Measurements from ENCODE around the gene UROC1.

The UROC1 gene

GRCh38 chr3:126530171-126531050 is 12.8 kb upstream of the UROC1 start:
- no peak for DNase-seq

DNA sequence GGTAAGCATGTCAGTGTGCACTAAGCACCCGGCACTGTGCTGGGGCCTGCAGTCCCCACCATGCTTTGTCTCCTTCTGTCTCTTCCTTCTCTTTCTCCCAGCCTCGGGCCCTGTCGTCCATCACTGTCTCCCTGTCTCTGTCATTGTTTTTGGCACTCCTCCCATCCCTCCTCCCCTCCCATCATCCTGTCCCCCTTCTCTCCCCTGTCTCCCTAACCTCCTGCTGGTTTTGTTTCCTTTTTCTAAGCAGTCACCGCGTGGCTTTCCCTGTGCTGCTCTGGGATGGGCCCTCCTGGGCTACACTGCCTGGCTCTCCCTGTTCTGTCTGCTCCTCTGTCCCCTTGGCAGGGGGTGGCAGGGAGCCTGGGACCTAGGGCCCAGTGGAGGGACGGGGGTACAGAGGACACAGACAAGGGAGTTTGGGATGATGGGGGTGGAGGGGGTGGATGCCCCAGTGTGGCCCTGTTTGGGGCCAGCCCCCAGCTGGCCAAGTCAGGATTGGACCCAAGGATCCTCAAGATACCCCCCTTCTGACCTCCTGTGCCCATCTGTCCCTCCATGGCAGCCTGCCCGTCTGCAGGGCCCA is 12.1 kb upstream of the UROC1 start:
- no peak for DNase-seq

DNA sequence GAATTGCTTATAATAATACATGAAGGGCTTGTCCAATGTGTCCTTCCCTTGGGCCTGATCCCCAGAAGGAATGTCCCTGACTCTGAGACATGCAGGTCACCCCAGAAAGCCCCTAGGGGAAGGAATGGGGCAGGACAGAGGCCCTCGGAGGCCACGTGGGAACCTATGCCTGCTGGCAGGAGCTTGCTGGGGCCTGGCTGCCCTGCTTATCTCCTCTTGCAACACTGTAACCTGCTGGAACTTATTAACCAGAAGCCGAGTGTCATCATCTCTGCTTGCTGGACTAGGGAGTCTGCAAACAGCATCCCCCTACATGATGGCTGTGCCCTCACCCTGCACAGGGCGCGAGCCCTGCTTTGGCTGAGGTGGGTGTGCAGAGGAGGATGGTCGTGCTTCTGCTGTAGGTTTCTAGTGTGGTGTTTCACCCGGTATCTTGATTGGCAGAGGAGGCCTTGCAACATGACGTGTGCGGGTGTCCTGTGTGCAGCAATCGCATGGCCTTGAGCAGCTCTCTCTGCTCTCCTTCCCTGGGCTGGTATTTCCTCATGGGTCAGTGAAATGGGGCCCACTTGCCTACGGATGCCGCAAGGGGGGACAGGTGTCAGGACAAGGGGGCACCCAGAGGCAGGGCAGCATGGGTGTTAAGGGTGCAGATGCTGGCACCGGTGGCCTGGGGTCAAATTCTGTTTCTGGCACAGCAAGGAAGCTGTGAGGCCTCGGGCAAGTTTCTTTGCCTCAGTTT is 11.4 kb upstream of the UROC1 start:
- no peak for DNase-seq

- DNase-seq = no peak
Observed at GRCh38 chr3:126528419-126528799, 10.8 kb upstream of the UROC1 start.

DNA sequence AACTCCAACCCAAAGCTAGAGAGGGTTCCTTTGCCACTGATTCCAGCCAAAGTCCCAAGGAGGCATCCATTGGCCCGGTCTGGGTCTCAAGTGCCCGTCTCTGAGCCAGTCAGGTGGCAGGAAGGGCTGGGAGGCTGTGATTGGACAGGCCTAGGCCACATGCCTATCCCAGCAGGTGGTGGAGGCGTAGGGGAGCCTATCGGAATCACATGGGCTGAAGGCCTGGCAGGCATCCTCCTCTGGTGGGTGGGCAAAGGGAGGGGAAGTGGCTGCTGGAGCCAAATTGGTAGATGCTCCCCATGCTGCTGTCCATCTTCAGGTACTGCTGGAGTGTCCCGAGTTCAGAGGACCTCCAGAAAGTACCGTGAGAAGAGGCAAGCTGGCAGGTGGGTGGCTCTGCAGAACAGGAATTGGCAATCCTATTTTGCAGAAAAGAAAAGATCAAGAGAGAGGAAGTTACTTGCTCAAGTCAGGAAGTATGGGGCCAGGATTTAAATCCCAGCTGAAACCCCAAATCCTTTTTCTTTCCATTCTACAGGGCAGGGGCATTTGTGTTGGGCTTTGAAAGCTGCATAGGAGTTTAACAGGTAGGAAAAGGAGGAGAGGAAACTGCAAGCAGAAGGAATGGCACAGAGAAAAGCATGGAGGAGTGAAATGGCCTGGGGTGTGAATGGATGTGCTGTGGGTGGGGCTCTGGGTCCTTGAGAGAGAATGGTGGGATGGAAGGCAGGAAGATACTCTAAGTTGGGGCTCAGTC is 10.1 kb upstream of the UROC1 start:
- no peak for DNase-seq

GRCh38 chr3:126527006-126527405 is 9.4 kb upstream of the UROC1 start:
- no peak for DNase-seq

- DNase-seq = no peak
Observed at GRCh38 chr3:126526668-126527005, 9.1 kb upstream of the UROC1 start.

GRCh38 chr3:126525853-126526667 is 8.5 kb upstream of the UROC1 start:
- DNase-seq = no peak

GRCh38 chr3:126525091-126525852 is 7.7 kb upstream of the UROC1 start:
- DNase-seq = no peak

- DNase-seq = no peak
Observed at GRCh38 chr3:126524429-126524988, 6.9 kb upstream of the UROC1 start.

- DNase-seq = no peak
Observed at GRCh38 chr3:126523745-126524428, 6.3 kb upstream of the UROC1 start, which contains the start of gene CHST13. CHST13 (plus strand) TSS chr3:126524155; CDS start chr3:126524333, 178 bp downstream.

DNA sequence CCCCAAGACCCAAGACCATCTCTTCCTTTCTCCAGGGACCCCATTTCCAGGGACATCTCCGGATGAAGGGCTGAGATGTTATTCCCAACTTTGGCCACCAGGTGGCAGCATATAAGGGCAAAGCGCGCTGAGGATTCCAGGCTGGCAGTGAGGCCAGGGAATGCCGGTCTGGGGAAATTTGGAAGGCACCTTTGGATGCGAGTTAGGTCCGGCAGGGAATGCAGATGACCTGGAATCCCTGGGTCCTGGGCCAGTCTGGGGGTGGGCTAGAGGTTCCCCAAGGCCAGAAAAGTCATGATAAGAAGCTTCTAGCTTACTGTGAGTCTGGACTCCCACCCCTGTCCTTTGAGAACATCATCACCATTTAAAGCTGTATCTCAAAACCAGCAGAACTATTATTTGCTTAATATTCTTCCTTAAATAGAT is 4.8 kb upstream of the UROC1 start:
- no peak for DNase-seq

DNA sequence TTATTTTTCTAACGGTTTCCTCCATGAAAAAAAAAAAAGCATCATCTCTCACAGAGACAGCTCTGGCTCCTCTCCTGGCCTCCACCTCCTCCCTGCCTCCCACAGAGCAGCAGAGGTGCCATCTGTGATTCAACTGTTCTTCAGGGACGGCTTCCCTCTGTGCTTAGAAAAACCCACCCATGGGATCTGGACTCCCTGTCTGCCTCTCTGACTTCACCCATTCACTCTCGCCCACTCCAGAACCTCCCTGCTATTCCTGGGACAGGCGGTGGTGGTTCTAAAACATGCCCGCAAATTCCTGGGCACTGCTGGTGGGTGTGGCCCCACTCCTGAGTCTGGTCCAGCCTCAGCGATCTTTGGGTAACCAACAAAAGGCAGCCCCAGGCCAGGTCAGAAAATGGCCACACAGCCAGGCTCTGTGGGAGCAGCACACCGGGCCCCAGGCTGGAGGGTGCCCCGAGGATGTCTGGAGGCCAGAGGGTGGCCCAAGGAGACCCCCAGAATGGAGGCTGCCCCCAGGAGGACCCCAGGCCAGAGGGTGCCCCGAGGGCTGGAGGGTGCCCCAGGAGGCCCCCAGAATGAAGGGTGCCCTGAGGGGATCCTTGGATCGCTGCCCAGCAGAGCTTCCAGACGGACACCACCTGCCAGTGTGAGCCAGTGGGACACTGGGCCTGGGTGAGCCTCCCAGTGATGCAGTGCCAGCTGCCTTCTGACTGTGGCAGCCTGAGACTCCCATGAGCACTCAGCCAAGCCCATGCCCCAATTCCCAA is 3.7 kb upstream of the UROC1 start:
- no peak for DNase-seq

DNA sequence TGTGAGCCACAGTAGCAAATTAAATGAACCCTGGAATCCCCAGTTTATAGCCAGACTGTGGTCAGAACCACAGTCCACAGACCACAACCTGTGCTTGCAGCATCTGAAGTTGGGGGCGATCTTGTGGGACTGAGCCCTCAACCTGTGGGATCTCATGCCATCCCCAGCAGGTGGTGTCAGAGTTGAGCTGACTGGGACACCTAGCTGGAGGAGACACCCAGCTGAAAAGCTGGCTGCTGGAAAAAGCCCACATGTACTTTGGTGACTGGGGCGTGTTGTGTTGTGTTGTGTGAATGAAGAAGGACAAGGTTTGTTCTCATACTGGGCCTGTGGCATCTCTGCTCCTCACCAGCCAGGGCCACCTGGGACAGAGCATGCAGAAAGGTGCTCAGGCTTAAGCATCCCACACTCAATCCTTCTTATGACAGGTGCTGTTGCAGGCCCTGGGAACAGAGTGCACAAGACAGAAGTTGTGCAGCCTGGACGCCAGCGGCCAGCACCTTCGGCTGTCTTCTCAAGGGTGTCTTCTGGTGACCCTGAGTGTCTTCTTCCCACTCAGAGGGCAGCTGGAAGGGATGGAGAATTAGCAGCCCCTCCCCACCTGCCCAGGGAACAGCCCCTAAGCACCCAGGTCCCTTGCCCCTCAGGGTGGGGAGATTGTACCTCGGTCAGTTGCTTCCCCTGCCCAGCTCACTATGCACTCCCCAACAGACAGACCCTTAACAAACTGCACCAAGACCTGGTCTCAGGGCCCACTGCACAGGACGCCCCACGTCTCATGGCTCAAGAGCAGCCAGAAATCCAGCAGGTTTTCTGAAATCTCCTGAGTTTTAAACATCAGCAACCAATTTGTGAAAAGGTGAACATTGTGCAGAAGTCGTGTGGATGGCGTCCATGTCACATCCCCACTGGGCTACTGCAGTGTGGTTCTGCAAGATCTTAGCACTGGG is 2.2 kb upstream of the UROC1 start:
- DNase-seq = no peak

DNA sequence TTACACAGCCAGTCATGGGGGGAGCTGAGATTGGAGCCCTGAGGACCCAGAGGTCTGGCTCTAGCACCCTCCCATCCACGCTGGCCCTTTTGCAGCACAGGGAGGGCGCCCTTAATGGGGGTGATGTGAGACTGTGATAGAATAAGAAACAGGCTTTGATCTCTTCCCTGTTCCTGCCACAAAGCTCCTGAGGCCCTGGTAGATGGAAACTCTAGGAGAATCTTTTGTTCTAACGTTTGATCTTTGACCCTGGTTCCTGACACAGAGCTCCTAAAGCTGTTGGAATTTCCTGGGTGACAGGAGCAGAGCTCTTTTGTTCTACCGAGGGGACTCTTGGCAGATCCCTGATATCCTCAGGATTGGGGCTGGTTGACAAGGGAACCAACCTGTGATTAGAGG is 1.2 kb upstream of the UROC1 start:
- DNase-seq = no peak

- no peak for DNase-seq
Observed at GRCh38 chr3:126517986-126518778, 609 bp upstream of the UROC1 start.

DNA sequence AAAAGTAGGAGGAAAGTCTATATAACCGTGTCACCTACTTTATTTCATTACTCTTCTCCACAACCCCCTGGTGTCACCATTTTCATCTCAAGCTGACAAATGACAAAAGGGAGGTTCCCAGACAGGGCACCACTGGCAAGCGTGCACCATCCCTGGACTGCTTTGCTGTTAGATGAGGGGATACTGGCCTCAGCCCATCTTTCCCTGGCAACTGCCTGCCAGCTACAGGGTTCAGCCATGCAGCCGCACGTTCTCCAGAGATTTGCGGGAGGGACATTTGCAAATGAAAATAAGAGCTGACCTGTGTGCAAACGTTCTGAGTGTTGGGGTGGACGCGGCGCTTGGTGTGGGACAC is 660 bp downstream of the UROC1 start:
- no peak for DNase-seq

All from SHP77 treated with DMSO at 0.1 percent for 48 hours (cell line).